OCI-LY3 (cell line): ENCODE data around the gene MNAT1.

Experiments used
- CTCF ChIP-seq: fragments of 200-600, 300-600 bp; sonication (generic); IDR thresholded peaks from 2 replicates; pipeline ENCODE4 v1.5.1; 2014; ENCODE audit warnings: antibody characterized with exemption, low read length, low read depth
- EZH2phosphoT487 ChIP-seq: fragments of 200-600 bp; shearing (Covaris generic); IDR thresholded peaks from 2 replicates; pipeline ENCODE4 v1.6.1; 2018; ENCODE audit warnings: antibody characterized with exemption, mixed run types, low read depth

- TF ChIP-seq CTCF (no peak), EZH2phosphoT487 (no peak)
Observed at GRCh38 chr14:61019537-61019936, 285.0 kb downstream of the MNAT1 start.
